HepG2 (cell line): ENCODE data around the gene GNG7. TPM values are rescaled to one million over a fixed set of nuclear protein-coding genes. Genes with fewer than 3 reads are reported as not detected.

Experiments
- DDIT3 ChIP-seq: sonication (generic); formaldehyde crosslinking; IDR thresholded peaks from 2 replicates; pipeline ENCODE4 v1.4.0; 2020; ENCODE audit warnings: mild to moderate bottlenecking, missing genetic modification reagents
- FOSL2 ChIP-seq: sonication (generic); formaldehyde crosslinking; IDR thresholded peaks from 2 replicates; pipeline ENCODE4 v1.4.0; 2020; ENCODE audit warnings: missing genetic modification reagents
- HMG20A ChIP-seq: IDR thresholded peaks from 2 replicates; pipeline ENCODE4 v1.6.1; 2016; ENCODE audit warnings: borderline replicate concordance
- ISL2 ChIP-seq: sonication (generic); formaldehyde crosslinking; IDR thresholded peaks from 2 replicates; pipeline ENCODE4 v1.5.0; 2020; ENCODE audit warnings: missing genetic modification reagents
- KMT2A ChIP-seq: sonication (generic); formaldehyde crosslinking; IDR thresholded peaks from 2 replicates; pipeline ENCODE4 v1.4.0; 2020; ENCODE audit warnings: missing genetic modification reagents
- NR3C1 ChIP-seq: sonication (generic); formaldehyde crosslinking; IDR thresholded peaks from 2 replicates; pipeline ENCODE4 v1.4.0; 2020; ENCODE audit warnings: missing genetic modification reagents
- PLSCR1 ChIP-seq: sonication (generic); formaldehyde crosslinking; IDR thresholded peaks from 2 replicates; pipeline ENCODE4 v1.5.0; 2020; ENCODE audit warnings: missing genetic modification reagents, mild to moderate bottlenecking, borderline replicate concordance
- SCMH1 ChIP-seq: sonication (generic); formaldehyde crosslinking; IDR thresholded peaks from 2 replicates; pipeline ENCODE4 v1.9.0; 2021; ENCODE audit warnings: missing genetic modification reagents, mild to moderate bottlenecking, borderline replicate concordance
- SMC3 ChIP-seq: IDR thresholded peaks from 2 replicates; pipeline ENCODE4 v1.6.1; 2011; ENCODE audit warnings: low read length, improper control_type of control experiment
- SRY ChIP-seq: sonication (generic); formaldehyde crosslinking; IDR thresholded peaks from 2 replicates; pipeline ENCODE4 v1.8.0; 2022; ENCODE audit warnings: mild to moderate bottlenecking, missing genetic modification reagents
- USF2 ChIP-seq, 2 experiments: sonication (generic) in 1 of 2; formaldehyde crosslinking in 1 of 2; IDR thresholded peaks; 2 replicates each; pipeline versions ENCODE4 v1.5.1 to v1.6.1; 2011 to 2020; ENCODE audit warnings: borderline replicate concordance in 1 of 2, low read depth in 1 of 2, low read length in 1 of 2, mild to moderate bottlenecking in 1 of 2, missing genetic modification reagents in 1 of 2, moderate library complexity in 1 of 2
- ZBTB3 ChIP-seq: sonication (generic); formaldehyde crosslinking; IDR thresholded peaks from 2 replicates; pipeline ENCODE4 v1.4.0; 2020; ENCODE audit warnings: low read depth, mild to moderate bottlenecking, moderate library complexity, missing genetic modification reagents, borderline replicate concordance
- ZFP91 ChIP-seq: sonication (generic); formaldehyde crosslinking; IDR thresholded peaks from 2 replicates; pipeline ENCODE4 v1.9.0; 2022; ENCODE audit warnings: missing genetic modification reagents, mild to moderate bottlenecking, borderline replicate concordance
- ZNF780A ChIP-seq: sonication (generic); formaldehyde crosslinking; IDR thresholded peaks from 2 replicates; pipeline ENCODE4 v1.8.0; 2022; ENCODE audit warnings: mild to moderate bottlenecking, missing genetic modification reagents, moderate library complexity
- polyA plus RNA-seq, 8 experiments: library from polyadenylated mRNA; depleted of rRNA in 3 of 8; stranded (reverse) in 7 of 8; unstranded in 1 of 8; fragments of >200 nt; fragmentation: Illumina TruSeq in 4 of 8; extraction: Trizol in 4 of 8; gene quantifications; 2 replicates each; pipeline versions ENCODE4 v1.2.1 to v1.2.3, GENCODE V29; 2011 to 2016; ENCODE audit warnings: low read depth in 4 of 8, missing spikeins in 1 of 8, mixed read lengths in 1 of 8; ENCODE audit not compliant: insufficient read depth in 1 of 8
- total RNA-seq, 5 experiments: library from RNA; depleted of rRNA; stranded (reverse); fragments of >200 nt; fragmentation: Illumina TruSeq; extraction: Trizol; gene quantifications; 2 replicates each; pipeline ENCODE4 v1.2.3, GENCODE V29; 2016; ENCODE audit warnings: low read depth in 1 of 5
- TF ChIP-seq, protein P1 (sequence below): sonication (generic); formaldehyde crosslinking; IDR thresholded peaks from 2 replicates; pipeline ENCODE4 v1.5.1; 2020; ENCODE audit warnings: missing genetic modification reagents, mild to moderate bottlenecking, borderline replicate concordance
- TF ChIP-seq, protein P2 (sequence below): sonication (generic); formaldehyde crosslinking; IDR thresholded peaks from 2 replicates; pipeline ENCODE4 v1.8.1; 2023; ENCODE audit warnings: missing genetic modification reagents, inconsistent platforms, borderline replicate concordance
- TF ChIP-seq, protein P3 (sequence below): sonication (generic); formaldehyde crosslinking; IDR thresholded peaks from 2 replicates; pipeline ENCODE4 v1.5.0; 2020; ENCODE audit warnings: missing genetic modification reagents, mild to moderate bottlenecking, borderline replicate concordance

Gene GNG7
- total and polyA plus RNA-seq, 2 of the 13 experiments (the other 11 are each of a cell fraction or from before 2014, with no cell fraction given) = 1.4 to 3.3 TPM

DNA sequence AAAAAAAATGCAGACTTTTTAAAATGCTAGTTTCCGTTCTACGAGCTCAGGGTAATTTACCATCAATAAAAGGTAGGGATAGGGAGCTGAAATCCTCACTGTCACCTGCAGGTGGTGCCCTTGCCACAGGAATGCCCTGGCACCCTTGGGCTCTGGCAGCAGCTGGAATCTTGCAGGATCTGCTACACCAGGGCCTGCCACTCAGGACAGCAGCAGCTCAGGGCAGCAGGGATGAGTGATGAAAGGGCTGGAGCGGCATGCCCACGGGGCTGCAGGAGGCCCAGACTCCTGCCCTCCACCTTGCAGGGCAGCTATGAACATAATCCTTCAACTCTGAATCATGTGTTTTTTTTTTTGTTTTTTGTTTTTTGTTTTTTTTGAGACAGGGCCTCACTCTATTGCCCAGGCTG, 54.0 kb downstream of the GNG7 start (continued):
- TF ChIP-seq SCMH1 (CRISPR knock-in tag) (no peak), ZFP91 (peak; percentile 32; the same call in 1 of the 2 replicates), KMT2A (CRISPR knock-in tag) (no peak), SMC3 (peak; percentile 90), PLSCR1 (no peak), ISL2 (CRISPR knock-in tag) (no peak), DDIT3 (CRISPR knock-in tag) (no peak), ZBTB3 (CRISPR knock-in tag) (no peak), HMG20A (CRISPR knock-in tag) (no peak), SRY (CRISPR knock-in tag) (no peak), FOSL2 (CRISPR knock-in tag) (0 out of 2 replicates have a peak, but pooled peaks have one; percentile 10), ZNF780A (CRISPR knock-in tag) (no peak), USF2 (IDR thresholded peaks at IDR 0.05; ENCODE audit: low read depth, low read length) (no peak), USF2 (CRISPR knock-in tag; IDR thresholded peaks at IDR 0.05; ENCODE audit: borderline replicate concordance) (no peak), NR3C1 (no peak)
- TF ChIP-seq, protein P1, sequence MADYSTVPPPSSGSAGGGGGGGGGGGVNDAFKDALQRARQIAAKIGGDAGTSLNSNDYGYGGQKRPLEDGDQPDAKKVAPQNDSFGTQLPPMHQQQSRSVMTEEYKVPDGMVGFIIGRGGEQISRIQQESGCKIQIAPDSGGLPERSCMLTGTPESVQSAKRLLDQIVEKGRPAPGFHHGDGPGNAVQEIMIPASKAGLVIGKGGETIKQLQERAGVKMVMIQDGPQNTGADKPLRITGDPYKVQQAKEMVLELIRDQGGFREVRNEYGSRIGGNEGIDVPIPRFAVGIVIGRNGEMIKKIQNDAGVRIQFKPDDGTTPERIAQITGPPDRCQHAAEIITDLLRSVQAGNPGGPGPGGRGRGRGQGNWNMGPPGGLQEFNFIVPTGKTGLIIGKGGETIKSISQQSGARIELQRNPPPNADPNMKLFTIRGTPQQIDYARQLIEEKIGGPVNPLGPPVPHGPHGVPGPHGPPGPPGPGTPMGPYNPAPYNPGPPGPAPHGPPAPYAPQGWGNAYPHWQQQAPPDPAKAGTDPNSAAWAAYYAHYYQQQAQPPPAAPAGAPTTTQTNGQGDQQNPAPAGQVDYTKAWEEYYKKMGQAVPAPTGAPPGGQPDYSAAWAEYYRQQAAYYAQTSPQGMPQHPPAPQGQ (CRISPR knock-in tag) = no peak
- TF ChIP-seq, protein P2, sequence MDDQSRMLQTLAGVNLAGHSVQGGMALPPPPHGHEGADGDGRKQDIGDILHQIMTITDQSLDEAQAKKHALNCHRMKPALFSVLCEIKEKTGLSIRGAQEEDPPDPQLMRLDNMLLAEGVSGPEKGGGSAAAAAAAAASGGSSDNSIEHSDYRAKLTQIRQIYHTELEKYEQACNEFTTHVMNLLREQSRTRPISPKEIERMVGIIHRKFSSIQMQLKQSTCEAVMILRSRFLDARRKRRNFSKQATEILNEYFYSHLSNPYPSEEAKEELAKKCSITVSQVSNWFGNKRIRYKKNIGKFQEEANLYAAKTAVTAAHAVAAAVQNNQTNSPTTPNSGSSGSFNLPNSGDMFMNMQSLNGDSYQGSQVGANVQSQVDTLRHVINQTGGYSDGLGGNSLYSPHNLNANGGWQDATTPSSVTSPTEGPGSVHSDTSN (CRISPR knock-in tag) = no peak
- TF ChIP-seq, protein P3, sequence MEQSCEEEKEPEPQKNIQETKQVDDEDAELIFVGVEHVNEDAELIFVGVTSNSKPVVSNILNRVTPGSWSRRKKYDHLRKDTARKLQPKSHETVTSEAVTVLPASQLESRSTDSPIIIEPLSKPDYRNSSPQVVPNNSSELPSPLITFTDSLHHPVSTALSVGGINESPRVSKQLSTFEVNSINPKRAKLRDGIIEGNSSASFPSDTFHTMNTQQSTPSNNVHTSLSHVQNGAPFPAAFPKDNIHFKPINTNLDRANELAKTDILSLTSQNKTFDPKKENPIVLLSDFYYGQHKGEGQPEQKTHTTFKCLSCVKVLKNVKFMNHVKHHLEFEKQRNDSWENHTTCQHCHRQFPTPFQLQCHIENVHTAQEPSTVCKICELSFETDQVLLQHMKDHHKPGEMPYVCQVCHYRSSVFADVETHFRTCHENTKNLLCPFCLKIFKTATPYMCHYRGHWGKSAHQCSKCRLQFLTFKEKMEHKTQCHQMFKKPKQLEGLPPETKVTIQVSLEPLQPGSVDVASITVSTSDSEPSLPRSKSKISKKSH (CRISPR knock-in tag) = no peak
